Stomach smooth muscle (tissue), 2 donors: ENCODE measurements around the gene TM9SF1.

Experiments
- H3K27ac ChIP-seq: one replicate; pipeline ENCODE4 v1.7.0; 2013; ENCODE audit warnings: mild to moderate bottlenecking, low read length, inconsistent platforms
- H3K27me3 ChIP-seq, 2 donors: one replicate each; pipeline ENCODE4 v1.7.0; 2013; ENCODE audit warnings: low read length in 2 of 2; ENCODE audit not compliant: insufficient read depth in 2 of 2, control insufficient read depth in 1 of 2
- H3K36me3 ChIP-seq, 2 donors: one replicate each; pipeline ENCODE4 v1.7.0; 2013; ENCODE audit warnings: low read length in 2 of 2; ENCODE audit not compliant: control insufficient read depth in 2 of 2, insufficient read depth in 2 of 2
- H3K4me1 ChIP-seq: one replicate; pipeline ENCODE4 v1.7.0; 2013; ENCODE audit warnings: low read length; ENCODE audit not compliant: control insufficient read depth, insufficient read depth
- H3K4me3 ChIP-seq, 2 donors: one replicate each; pipeline ENCODE4 v1.7.0; 2013; ENCODE audit warnings: low read length in 2 of 2
- H3K9ac ChIP-seq, 2 donors: one replicate each; pipeline ENCODE4 v1.7.0; 2013; ENCODE audit warnings: low read length in 2 of 2, mild to moderate bottlenecking in 1 of 2
- H3K9me3 ChIP-seq, 2 donors: one replicate each; pipeline ENCODE4 v1.7.0; 2013; ENCODE audit warnings: low read length in 2 of 2; ENCODE audit not compliant: control insufficient read depth in 2 of 2
- donor health status: healthy.
- donor health status: Pancreatic carcinoma.

Gene TM9SF1, protein sequence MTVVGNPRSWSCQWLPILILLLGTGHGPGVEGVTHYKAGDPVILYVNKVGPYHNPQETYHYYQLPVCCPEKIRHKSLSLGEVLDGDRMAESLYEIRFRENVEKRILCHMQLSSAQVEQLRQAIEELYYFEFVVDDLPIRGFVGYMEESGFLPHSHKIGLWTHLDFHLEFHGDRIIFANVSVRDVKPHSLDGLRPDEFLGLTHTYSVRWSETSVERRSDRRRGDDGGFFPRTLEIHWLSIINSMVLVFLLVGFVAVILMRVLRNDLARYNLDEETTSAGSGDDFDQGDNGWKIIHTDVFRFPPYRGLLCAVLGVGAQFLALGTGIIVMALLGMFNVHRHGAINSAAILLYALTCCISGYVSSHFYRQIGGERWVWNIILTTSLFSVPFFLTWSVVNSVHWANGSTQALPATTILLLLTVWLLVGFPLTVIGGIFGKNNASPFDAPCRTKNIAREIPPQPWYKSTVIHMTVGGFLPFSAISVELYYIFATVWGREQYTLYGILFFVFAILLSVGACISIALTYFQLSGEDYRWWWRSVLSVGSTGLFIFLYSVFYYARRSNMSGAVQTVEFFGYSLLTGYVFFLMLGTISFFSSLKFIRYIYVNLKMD

DNA sequence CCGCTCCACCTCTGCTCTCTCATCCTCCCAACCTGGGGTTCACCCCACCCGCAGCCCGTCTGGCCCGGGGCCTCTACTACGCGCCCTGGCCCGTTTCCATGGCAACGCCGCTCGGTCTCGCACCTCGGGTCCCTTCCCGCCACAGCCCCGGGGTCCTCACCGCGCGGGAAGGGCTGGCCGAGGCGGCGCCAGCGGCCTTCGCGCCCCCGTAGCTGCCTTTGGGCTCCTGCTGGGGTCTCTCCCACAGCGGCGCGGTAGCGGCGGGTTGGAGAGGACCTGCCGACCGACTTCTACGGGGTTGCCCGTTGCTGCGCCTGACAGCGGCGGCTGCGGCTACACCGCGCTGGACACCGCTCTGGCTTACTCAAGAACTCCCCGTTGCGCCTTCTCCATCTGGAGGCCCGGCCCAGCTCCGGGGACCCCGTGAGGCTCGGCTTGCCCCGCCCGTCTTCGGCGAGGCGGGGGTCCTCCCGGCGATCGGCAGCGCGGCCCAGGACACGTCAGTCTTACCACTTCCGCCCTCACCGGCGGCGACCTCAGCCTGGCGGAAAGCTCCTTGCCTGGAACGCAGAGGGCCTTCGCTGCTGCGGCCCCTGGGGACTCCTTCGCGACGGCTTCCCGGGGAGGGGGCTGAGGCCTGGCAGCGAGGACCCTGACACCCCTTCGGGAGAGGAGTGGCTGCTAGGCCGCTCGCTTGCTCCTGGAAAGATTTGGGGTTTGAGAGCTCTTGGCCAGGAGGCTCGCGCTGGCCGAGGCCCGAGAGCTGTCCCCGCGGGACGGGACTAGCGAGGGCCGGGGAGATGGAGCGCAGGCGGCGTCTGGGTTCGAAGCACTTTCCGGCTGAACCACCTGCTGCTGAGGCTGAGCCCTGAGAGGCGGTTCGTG is at the start of gene TM9SF1:
TM9SF1 (minus strand) TSS at position 256 of the 885 bp plus-strand sequence. CDS start 422 bp downstream, outside the sequence.
- Histone ChIP-seq H3K27ac (peak within 1 kb of the TSS; percentile 96), H3K9ac (peak within 1 kb of the TSS; percentile 96 to 99), H3K27me3 (no peaks in the 10 kb centered on the region), H3K36me3 (peaks cover 10 to 16% of the 10 kb centered on the region in 2 donors), H3K4me3 (peak within 1 kb of the TSS; percentile 96 to 99), H3K9me3 (no peaks in the 10 kb centered on the region), H3K4me1 (peaks cover 30% of the 10 kb centered on the region)

GRCh38 chr14:24243336-24243836 is 48.1 kb upstream of the TM9SF1 start:
- Histone ChIP-seq H3K4me3 (peak overlapping the region; percentile 94 to 96), H3K27ac (peak overlapping the region; percentile 98), H3K4me1 (peaks cover 38% of the 10 kb centered on the region), H3K27me3 (no peaks in the 10 kb centered on the region), H3K9me3 (no peaks in the 10 kb centered on the region), H3K36me3 (peaks cover 21 to 26% of the 10 kb centered on the region in 2 donors), H3K9ac (peak overlapping the region; percentile 98)

DNA sequence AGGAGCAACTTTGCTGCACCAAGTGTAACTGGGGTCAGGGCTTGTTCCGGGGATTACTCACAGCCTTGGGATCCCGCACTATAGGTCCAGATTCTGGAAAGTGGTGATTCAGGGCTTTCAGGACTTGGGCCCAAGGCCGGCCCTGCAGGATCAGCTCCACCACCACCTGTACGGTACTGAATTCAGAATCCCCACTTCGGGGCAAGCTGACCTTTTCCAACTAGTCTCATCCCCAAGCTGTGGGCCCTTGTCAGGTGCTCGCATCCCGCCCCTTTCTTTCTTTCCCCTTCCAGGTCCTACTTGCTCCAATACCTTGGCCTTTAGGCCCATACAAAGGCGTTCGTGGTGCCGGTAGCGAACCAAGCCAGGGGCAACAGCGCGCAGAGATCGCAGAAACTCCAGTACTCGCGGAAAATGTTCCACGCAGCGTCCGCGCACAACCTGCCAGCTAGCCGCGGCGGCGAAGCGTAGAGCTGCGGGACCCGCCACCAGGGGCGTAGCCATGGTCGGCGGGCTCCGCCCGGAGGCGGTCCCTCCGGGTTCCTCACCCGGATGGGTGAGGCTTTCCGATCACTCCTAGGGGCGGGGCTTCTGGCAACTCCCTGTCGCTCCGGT is 46.7 kb upstream of the TM9SF1 start:
- H3K9me3 ChIP-seq, result no peaks in the 10 kb centered on the region
- peak overlapping the region; percentile 98 for H3K9ac ChIP-seq
- peak overlapping the region; percentile 94 to 96 for H3K4me3 ChIP-seq
- H3K36me3 ChIP-seq, result peaks cover 36 to 40% of the 10 kb centered on the region in 2 donors
- H3K27ac ChIP-seq, result peak overlapping the region; percentile 98
- H3K27me3 ChIP-seq, result no peaks in the 10 kb centered on the region
- H3K4me1 ChIP-seq, result peaks cover 38% of the 10 kb centered on the region

DNA sequence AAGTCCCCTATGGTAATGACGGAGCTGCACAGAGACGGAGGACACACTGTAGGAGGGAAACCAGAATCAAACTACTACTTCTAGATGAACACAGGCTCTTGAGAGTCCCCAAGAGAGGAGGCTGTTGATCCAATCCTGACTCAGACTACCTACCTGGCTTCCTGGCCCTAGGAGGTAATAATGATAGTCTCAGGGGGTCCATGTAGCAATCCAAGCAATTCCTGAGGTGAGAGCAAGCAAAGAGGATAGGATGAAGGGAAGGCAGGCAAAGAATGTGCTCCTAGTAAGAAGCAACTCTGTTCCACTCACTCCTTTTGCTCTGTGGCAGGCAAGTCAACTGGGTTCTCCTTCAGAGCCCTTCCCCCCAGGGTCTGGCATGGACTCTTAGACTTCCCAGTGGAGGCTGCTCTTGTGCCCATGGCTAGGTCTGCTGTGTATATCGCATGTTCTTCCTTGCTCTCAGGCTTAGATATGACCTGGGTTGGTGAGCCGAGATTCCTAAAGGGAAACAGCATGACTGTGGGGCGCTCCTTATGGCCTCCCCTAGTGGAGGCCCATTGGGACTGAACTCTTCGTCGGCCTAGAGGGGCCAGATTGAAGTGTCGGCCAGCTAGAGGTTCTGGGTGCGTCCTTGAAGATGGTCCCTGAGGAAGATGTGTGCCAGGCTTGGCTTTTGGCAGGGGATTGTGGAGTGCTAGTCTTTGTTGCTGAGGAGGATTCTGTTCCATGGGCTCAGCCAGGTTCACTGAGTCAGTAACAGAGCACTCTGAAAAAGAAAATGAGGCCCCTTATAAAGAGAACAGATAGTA is 45.1 kb upstream of the TM9SF1 start:
- H3K9ac ChIP-seq, result peak overlapping the region; percentile 29 to 98
- peaks cover 38% of the 10 kb centered on the region for H3K4me1 ChIP-seq
- H3K27me3 ChIP-seq, result no peaks in the 10 kb centered on the region
- H3K4me3 ChIP-seq, result peak overlapping the region in 1 of 2 donors; percentile 35
- peaks cover 50 to 51% of the 10 kb centered on the region in 2 donors for H3K36me3 ChIP-seq
- H3K9me3 ChIP-seq, result no peaks in the 10 kb centered on the region
- H3K27ac ChIP-seq, result no peak overlapping the region

DNA sequence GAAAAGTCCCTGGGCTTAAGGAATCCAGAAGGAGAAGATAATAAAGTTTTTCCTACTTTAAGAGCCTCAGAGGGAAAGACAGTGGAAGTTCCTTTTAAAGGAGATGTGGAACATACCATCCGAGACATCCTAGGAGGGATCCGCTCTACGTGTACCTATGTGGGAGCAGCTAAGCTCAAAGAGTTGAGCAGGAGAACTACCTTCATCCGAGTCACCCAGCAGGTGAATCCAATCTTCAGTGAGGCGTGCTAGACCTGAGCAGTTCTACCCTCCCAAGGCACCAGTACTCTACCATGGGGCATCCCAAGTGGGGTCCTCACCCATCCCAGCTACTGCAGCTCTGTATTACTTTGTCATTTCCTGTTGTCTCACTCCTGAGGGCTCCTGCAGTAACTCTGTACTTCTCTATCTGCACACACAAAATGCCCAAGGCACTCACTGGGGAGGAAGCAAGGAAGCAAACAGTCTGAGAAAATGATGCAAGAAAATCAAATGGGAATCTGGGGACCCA is 43.3 kb upstream of the TM9SF1 start:
- Histone ChIP-seq H3K36me3 (peaks cover 50 to 58% of the 10 kb centered on the region in 2 donors), H3K27me3 (no peaks in the 10 kb centered on the region), H3K4me3 (no peak overlapping the region), H3K27ac (no peak overlapping the region), H3K9me3 (no peaks in the 10 kb centered on the region), H3K9ac (no peak overlapping the region), H3K4me1 (peaks cover 45% of the 10 kb centered on the region)

GRCh38 chr14:24238123-24238522 is 42.9 kb upstream of the TM9SF1 start:
- Histone ChIP-seq H3K36me3 (peaks cover 50 to 58% of the 10 kb centered on the region in 2 donors), H3K27ac (no peak overlapping the region), H3K4me1 (peaks cover 45% of the 10 kb centered on the region)

GRCh38 chr14:24237463-24237955 is 42.3 kb upstream of the TM9SF1 start:
- Histone ChIP-seq H3K36me3 (peaks cover 50 to 58% of the 10 kb centered on the region in 2 donors), H3K4me3 (no peak overlapping the region), H3K4me1 (peaks cover 45% of the 10 kb centered on the region), H3K27me3 (no peaks in the 10 kb centered on the region), H3K9me3 (no peaks in the 10 kb centered on the region), H3K27ac (no peak overlapping the region), H3K9ac (no peak overlapping the region)

More at GRCh38 chr14:24238123-24238522, 42.9 kb upstream of the TM9SF1 start:
- no peak overlapping the region for H3K4me3 ChIP-seq
- H3K9me3 ChIP-seq, result no peaks in the 10 kb centered on the region
- peak overlapping the region in 1 of 2 donors; percentile 13 for H3K9ac ChIP-seq
- H3K27me3 ChIP-seq, result no peaks in the 10 kb centered on the region

DNA sequence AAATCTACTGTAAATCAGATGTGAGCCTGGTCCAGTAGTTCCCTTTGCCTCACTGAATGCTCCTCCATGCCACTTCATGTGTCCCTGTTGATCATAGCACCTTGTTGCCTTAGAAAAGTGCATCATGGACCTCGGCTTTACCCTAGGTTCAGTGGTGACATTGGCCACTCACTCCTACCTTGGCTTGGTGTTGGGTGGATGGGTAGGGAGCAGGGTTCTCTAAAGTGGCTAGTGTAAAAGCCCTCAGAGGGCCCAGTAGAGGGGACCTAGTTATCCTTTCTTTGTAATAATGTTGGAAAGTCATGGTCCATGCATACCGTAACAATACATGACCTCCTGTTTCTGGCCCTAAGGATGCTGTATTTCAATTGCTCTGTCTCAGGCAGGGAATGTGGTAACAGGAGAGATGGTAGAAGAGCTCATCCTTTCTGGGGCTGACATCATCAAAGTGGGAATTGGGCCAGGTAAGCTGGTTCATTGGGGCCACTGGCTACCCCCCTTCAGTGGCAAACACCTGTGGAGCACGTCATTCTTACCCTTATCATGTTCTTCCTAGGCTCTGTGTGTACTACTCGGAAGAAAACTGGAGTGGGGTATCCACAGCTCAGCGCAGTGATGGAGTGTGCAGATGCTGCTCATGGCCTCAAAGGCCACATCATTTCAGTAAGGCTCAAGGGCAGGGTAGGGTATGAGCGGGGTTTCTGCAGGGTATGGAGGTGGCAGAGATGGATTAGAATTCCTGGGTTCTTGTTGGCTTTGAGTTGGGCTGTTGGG is 41.6 kb upstream of the TM9SF1 start:
- Histone ChIP-seq H3K27me3 (no peaks in the 10 kb centered on the region), H3K36me3 (peaks cover 50 to 58% of the 10 kb centered on the region in 2 donors), H3K4me1 (peaks cover 42% of the 10 kb centered on the region), H3K9ac (peak overlapping the region in 1 of 2 donors; percentile 13), H3K4me3 (no peak overlapping the region), H3K9me3 (no peaks in the 10 kb centered on the region), H3K27ac (peak overlapping the region; percentile 37)
